K562 (cell line): ENCODE results near the gene LRP2. TPM values are rescaled to one million over a fixed set of nuclear protein-coding genes. Genes with fewer than 3 reads are reported as not detected.

Experiments used
- C11orf30 ChIP-seq: fragments of 450-650 bp; IDR thresholded peaks from 2 replicates; pipeline ENCODE4 v1.6.1; 2016; ENCODE audit warnings: low read depth, mild to moderate bottlenecking
- CBX3 ChIP-seq, 2 experiments: IDR thresholded peaks; 1 replicate in 1 of 2; 2 replicates in 1 of 2; pipeline ENCODE4 v1.6.1; 2012; ENCODE audit warnings: inconsistent platforms in 2 of 2, low read length in 2 of 2, borderline replicate concordance in 1 of 2, control low read depth in 1 of 2
- ELF4 ChIP-seq: fragments of 450-650 bp; formaldehyde crosslinking; IDR thresholded peaks from 2 replicates; pipeline ENCODE4 v1.4.0; 2022; ENCODE audit warnings: missing genetic modification characterization
- ERF ChIP-seq: fragments of 450-650 bp; formaldehyde crosslinking; IDR thresholded peaks from 2 replicates; pipeline ENCODE4 v1.4.0; 2020; ENCODE audit warnings: mild to moderate bottlenecking, mixed read lengths
- KAT8 ChIP-seq: fragments of 450-650 bp; IDR thresholded peaks from 2 replicates; pipeline ENCODE4 v1.6.1; 2016; ENCODE audit warnings: low read depth, mild to moderate bottlenecking
- NONO ChIP-seq, 2 experiments: fragments of 200-400 bp in 1 of 2; fragments of 450-650 bp in 1 of 2; formaldehyde crosslinking in 1 of 2; IDR thresholded peaks; 2 replicates each; pipeline ENCODE4 v1.6.1; 2017; ENCODE audit warnings: low read depth in 2 of 2, mild to moderate bottlenecking in 2 of 2, moderate library complexity in 2 of 2, low read length in 1 of 2
- PHTF2 ChIP-seq: fragments of 250-450 bp; sonication (Bioruptor Pico); IDR thresholded peaks from 2 replicates; pipeline ENCODE4 v1.5.0; 2021; ENCODE audit warnings: mild to moderate bottlenecking
- POLR2H ChIP-seq: IDR thresholded peaks from 2 replicates; pipeline ENCODE4 v1.6.1; 2016; ENCODE audit warnings: missing genetic modification characterization, low read depth, mild to moderate bottlenecking, control low read depth, missing compliant biosample characterization, moderate library complexity
- PPARD ChIP-seq: fragments of 250-450 bp; sonication (Bioruptor Pico); IDR thresholded peaks from 2 replicates; pipeline ENCODE4 v1.8.0; 2022; ENCODE audit warnings: inconsistent platforms, mild to moderate bottlenecking, moderate library complexity
- ZNF253 ChIP-seq: fragments of 250-450 bp; sonication (Bioruptor Pico); conservative IDR thresholded peaks from 2 replicates; pipeline ENCODE4 v1.6.1; 2021; ENCODE audit warnings: mild to moderate bottlenecking
- ZNF3 ChIP-seq: fragments of 250-450 bp; sonication (Bioruptor Pico); IDR thresholded peaks from 2 replicates; pipeline ENCODE4 v1.5.0; 2021; ENCODE audit warnings: mild to moderate bottlenecking, moderate library complexity
- polyA plus RNA-seq, 8 experiments: library from polyadenylated mRNA; depleted of rRNA in 4 of 8; stranded (reverse) in 5 of 8; unstranded in 3 of 8; fragments of >200 nt; fragmentation: Nextera tagmentation in 2 of 8; fragmentation: Illumina TruSeq in 1 of 8; extraction: Ambion mirVana in 2 of 8; extraction: Trizol in 1 of 8; gene quantifications; 2 replicates each; pipeline versions ENCODE4 v1.2.1 to v1.2.3, GENCODE V29; 2011 to 2014; ENCODE audit warnings: inconsistent platforms in 1 of 8, missing spikeins in 1 of 8
- total RNA-seq, 7 experiments: library from RNA; depleted of rRNA in 6 of 7; stranded (reverse); fragments of >200 nt in 6 of 7; fragmentation: Illumina TruSeq in 2 of 7; extraction: Trizol in 2 of 7; gene quantifications; 2 replicates each; pipeline versions ENCODE4 v1.2.1 to v1.2.3, GENCODE V29; 2011 to 2021; ENCODE audit warnings: low replicate concordance in 1 of 7
- TF ChIP-seq, protein P1 (sequence below): fragments of 450-650 bp; IDR thresholded peaks from 2 replicates; pipeline ENCODE4 v1.6.1; 2018; ENCODE audit warnings: mild to moderate bottlenecking, low read depth; ENCODE audit not compliant: partially characterized antibody
- TF ChIP-seq, protein P2 (sequence below), 2 experiments: fragments of 450-650 bp in 1 of 2; sonication (generic) in 1 of 2; formaldehyde crosslinking in 1 of 2; IDR thresholded peaks in 1 of 2; conservative IDR thresholded peaks in 1 of 2; 2 replicates each; pipeline versions ENCODE4 v1.6.1 to v1.8.1; 2016 to 2023; ENCODE audit warnings: mild to moderate bottlenecking in 2 of 2, moderate library complexity in 2 of 2, inconsistent platforms in 1 of 2, missing genetic modification reagents in 1 of 2
- TF ChIP-seq, protein P3 (sequence below): sonication (generic); formaldehyde crosslinking; IDR thresholded peaks from 2 replicates; pipeline ENCODE4 v1.9.0; 2022; ENCODE audit warnings: mild to moderate bottlenecking, missing genetic modification reagents
- TF ChIP-seq, protein P4 (sequence below): sonication (generic); formaldehyde crosslinking; IDR thresholded peaks from 2 replicates; pipeline ENCODE4 v1.8.0; 2022; ENCODE audit warnings: mild to moderate bottlenecking, missing genetic modification reagents
- TF ChIP-seq, protein P5 (sequence below): sonication (generic); formaldehyde crosslinking; IDR thresholded peaks from 2 replicates; pipeline ENCODE4 v1.4.0; 2020; ENCODE audit warnings: mild to moderate bottlenecking, missing genetic modification reagents
- TF ChIP-seq, protein P6 (sequence below): sonication (generic); formaldehyde crosslinking; IDR thresholded peaks from 2 replicates; pipeline ENCODE4 v1.8.0; 2022; ENCODE audit warnings: mild to moderate bottlenecking, missing genetic modification reagents

Gene LRP2
- total and polyA plus RNA-seq, 9 of the 15 experiments (the other 6 are each of a cell fraction or from before 2014, with no cell fraction given) = 0.04 to 0.18 (median 0.11) TPM; not detected in 1

DNA sequence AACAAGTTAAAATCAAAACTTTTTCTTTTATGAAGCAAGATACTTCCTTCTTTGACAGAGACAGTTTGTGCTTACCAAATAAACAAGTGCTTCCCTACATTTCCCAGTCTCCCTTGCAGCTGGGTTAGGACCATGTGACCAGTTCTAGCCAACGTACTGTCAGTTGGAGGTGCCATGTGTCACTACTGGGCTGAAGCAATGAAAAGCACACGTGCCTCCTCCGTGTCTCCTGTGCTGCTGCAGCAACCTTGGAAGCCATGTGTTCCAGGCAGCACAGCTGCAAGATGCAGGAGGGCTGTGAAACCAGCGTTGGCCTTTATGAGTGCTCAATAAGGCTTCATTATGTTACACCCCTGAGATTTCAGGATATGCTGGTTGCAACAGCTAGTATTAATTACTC lies 199.7 kb downstream of the LRP2 start (continued):
- TF ChIP-seq NONO (IDR thresholded peaks at IDR 0.05; ENCODE audit: low read depth in 2 of 2, low read length in 1 of 2) = no peak
- TF ChIP-seq, protein P1, sequence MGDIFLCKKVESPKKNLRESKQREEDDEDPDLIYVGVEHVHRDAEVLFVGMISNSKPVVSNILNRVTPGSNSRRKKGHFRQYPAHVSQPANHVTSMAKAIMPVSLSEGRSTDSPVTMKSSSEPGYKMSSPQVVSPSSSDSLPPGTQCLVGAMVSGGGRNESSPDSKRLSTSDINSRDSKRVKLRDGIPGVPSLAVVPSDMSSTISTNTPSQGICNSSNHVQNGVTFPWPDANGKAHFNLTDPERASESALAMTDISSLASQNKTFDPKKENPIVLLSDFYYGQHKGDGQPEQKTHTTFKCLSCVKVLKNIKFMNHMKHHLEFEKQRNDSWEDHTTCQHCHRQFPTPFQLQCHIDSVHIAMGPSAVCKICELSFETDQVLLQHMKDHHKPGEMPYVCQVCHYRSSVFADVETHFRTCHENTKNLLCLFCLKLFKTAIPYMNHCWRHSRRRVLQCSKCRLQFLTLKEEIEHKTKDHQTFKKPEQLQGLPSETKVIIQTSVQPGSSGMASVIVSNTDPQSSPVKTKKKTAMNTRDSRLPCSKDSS = no peak
- TF ChIP-seq ZNF253 (CRISPR knock-in tag) = no peak
- TF ChIP-seq, protein P2, sequence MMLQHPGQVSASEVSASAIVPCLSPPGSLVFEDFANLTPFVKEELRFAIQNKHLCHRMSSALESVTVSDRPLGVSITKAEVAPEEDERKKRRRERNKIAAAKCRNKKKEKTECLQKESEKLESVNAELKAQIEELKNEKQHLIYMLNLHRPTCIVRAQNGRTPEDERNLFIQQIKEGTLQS (IDR thresholded peaks at IDR 0.05) = no peak
- TF ChIP-seq, protein P2 (CRISPR knock-in tag; conservative IDR thresholded peaks at IDR 0.05) = no peak
- TF ChIP-seq, protein P3, sequence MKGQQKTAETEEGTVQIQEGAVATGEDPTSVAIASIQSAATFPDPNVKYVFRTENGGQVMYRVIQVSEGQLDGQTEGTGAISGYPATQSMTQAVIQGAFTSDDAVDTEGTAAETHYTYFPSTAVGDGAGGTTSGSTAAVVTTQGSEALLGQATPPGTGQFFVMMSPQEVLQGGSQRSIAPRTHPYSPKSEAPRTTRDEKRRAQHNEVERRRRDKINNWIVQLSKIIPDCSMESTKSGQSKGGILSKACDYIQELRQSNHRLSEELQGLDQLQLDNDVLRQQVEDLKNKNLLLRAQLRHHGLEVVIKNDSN (CRISPR knock-in tag) = peak; percentile 85
- TF ChIP-seq, protein P4, sequence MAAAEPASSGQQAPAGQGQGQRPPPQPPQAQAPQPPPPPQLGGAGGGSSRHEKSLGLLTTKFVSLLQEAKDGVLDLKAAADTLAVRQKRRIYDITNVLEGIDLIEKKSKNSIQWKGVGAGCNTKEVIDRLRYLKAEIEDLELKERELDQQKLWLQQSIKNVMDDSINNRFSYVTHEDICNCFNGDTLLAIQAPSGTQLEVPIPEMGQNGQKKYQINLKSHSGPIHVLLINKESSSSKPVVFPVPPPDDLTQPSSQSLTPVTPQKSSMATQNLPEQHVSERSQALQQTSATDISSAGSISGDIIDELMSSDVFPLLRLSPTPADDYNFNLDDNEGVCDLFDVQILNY = no peak
- TF ChIP-seq ERF = no peak
- TF ChIP-seq, protein P5, sequence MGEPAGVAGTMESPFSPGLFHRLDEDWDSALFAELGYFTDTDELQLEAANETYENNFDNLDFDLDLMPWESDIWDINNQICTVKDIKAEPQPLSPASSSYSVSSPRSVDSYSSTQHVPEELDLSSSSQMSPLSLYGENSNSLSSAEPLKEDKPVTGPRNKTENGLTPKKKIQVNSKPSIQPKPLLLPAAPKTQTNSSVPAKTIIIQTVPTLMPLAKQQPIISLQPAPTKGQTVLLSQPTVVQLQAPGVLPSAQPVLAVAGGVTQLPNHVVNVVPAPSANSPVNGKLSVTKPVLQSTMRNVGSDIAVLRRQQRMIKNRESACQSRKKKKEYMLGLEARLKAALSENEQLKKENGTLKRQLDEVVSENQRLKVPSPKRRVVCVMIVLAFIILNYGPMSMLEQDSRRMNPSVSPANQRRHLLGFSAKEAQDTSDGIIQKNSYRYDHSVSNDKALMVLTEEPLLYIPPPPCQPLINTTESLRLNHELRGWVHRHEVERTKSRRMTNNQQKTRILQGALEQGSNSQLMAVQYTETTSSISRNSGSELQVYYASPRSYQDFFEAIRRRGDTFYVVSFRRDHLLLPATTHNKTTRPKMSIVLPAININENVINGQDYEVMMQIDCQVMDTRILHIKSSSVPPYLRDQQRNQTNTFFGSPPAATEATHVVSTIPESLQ (CRISPR knock-in tag) = no peak
- TF ChIP-seq ELF4 (CRISPR knock-in tag) = no peak
- no peak for TF ChIP-seq C11orf30
- TF ChIP-seq POLR2H = no peak
- no peak for TF ChIP-seq PHTF2
- no peak for TF ChIP-seq KAT8
- peak in 1 of 2 experiments; percentile 12; a peak in 1 of 3 replicates for TF ChIP-seq CBX3 (IDR thresholded peaks at IDR 0.05; ENCODE audit: borderline replicate concordance in 1 of 2, low read length in 2 of 2)
- no peak for TF ChIP-seq ZNF3 (CRISPR knock-in tag)
- TF ChIP-seq PPARD (CRISPR knock-in tag) = no peak
- TF ChIP-seq, protein P6, sequence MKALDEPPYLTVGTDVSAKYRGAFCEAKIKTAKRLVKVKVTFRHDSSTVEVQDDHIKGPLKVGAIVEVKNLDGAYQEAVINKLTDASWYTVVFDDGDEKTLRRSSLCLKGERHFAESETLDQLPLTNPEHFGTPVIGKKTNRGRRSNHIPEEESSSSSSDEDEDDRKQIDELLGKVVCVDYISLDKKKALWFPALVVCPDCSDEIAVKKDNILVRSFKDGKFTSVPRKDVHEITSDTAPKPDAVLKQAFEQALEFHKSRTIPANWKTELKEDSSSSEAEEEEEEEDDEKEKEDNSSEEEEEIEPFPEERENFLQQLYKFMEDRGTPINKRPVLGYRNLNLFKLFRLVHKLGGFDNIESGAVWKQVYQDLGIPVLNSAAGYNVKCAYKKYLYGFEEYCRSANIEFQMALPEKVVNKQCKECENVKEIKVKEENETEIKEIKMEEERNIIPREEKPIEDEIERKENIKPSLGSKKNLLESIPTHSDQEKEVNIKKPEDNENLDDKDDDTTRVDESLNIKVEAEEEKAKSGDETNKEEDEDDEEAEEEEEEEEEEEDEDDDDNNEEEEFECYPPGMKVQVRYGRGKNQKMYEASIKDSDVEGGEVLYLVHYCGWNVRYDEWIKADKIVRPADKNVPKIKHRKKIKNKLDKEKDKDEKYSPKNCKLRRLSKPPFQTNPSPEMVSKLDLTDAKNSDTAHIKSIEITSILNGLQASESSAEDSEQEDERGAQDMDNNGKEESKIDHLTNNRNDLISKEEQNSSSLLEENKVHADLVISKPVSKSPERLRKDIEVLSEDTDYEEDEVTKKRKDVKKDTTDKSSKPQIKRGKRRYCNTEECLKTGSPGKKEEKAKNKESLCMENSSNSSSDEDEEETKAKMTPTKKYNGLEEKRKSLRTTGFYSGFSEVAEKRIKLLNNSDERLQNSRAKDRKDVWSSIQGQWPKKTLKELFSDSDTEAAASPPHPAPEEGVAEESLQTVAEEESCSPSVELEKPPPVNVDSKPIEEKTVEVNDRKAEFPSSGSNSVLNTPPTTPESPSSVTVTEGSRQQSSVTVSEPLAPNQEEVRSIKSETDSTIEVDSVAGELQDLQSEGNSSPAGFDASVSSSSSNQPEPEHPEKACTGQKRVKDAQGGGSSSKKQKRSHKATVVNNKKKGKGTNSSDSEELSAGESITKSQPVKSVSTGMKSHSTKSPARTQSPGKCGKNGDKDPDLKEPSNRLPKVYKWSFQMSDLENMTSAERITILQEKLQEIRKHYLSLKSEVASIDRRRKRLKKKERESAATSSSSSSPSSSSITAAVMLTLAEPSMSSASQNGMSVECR = no peak
